RWPE1 (cell line): ENCODE data around the gene BTBD19.
A peak's percentile ranks its signal among the peaks of the same experiment; 100 is the strongest.

Experiments used
- CTCF ChIA-PET: fragments of 350-600 bp; sonication (Branson Sonifier 250); formaldehyde crosslinking; extraction: SDS; loops from one replicate; lab custom pipeline; 2021; lab: Yijun Ruan, JAX
- POLR2A ChIA-PET: fragments of 400-600 bp; formaldehyde crosslinking; extraction: SDS; loops from one replicate; lab custom pipeline; 2020; ENCODE audit warnings: antibody characterized with exemption; ENCODE audit not compliant: low non-redundant PET; lab: Yijun Ruan, JAX
- DNase-seq: peaks from one replicate; pipeline ENCODE4 v3.0.0; 2012; ENCODE audit warnings: low spot score
- H3K27ac ChIP-seq: fragments of 450-650 bp; 2 replicates; pipeline ENCODE4 v1.5.1; 2017
- CTCF ChIP-seq: fragments of 450-650 bp; conservative IDR thresholded peaks from 2 replicates; pipeline ENCODE4 v1.5.1; 2017; ENCODE audit warnings: low read depth, mild to moderate bottlenecking

The BTBD19 gene

GRCh38 chr1:44799770-44800584, 8.3 kb upstream of the BTBD19 start, which contains the start of gene PLK3:
Gene PLK3, plus strand, starts transcription at chr1:44800377. Its CDS starts 87 bp downstream, at chr1:44800464.
- peak within 1 kb of the TSS; percentile 99 for H3K27ac ChIP-seq
- ChIA-PET POLR2A (interaction anchor here (0.6 to 1.5 kb wide), 8 partner anchors 9 to 748 kb away, joined by 3 to 8 read pairs (median 4); partner anchors contain the start of gene RPS8), CTCF (interaction anchor here (0.7 to 0.9 kb wide), 3 partner anchors 16 to 418 kb away, joined by 3 to 7 read pairs (median 3); no protein-coding TSS in a partner anchor)
- TF ChIP-seq CTCF, result peak; percentile 96
- DNase-seq, result peak; percentile 93

GRCh38 chr1:44801491-44802305, 6.6 kb upstream of the BTBD19 start:
- ChIA-PET POLR2A (no interaction called here), CTCF (interaction anchor here (0.5 kb wide), 2 partner anchors 70 to 505 kb away, joined by 3 to 10 read pairs; no protein-coding TSS in a partner anchor)
- H3K27ac ChIP-seq, result peak overlapping the region; percentile 99
- TF ChIP-seq CTCF, result no peak
- no peak for DNase-seq

GRCh38 chr1:44802306-44803061, 5.8 kb upstream of the BTBD19 start:
- CTCF ChIA-PET, result no interaction called here
- H3K27ac ChIP-seq, result peak overlapping the region; percentile 99
- no peak for DNase-seq
- TF ChIP-seq CTCF, result no peak
- POLR2A ChIA-PET, result no interaction called here

GRCh38 chr1:44803062-44803311, 5.3 kb upstream of the BTBD19 start:
- H3K27ac ChIP-seq, result peak overlapping the region; percentile 99
- TF ChIP-seq CTCF, result no peak
- POLR2A ChIA-PET, result interaction anchor here (0.5 kb wide), 1 partner anchor 11 kb away, joined by 5 read pairs; no protein-coding TSS in a partner anchor
- DNase-seq, result no peak
- CTCF ChIA-PET, result no interaction called here

- POLR2A ChIA-PET, result interaction anchor here (0.5 kb wide), 1 partner anchor 11 kb away, joined by 5 read pairs; no protein-coding TSS in a partner anchor
- H3K27ac ChIP-seq, result peak overlapping the region; percentile 99
Measured at GRCh38 chr1:44803312-44804095, 4.8 kb upstream of the BTBD19 start.

More at GRCh38 chr1:44803312-44804095, 4.8 kb upstream of the BTBD19 start:
- CTCF ChIA-PET, result no interaction called here
- no peak for TF ChIP-seq CTCF
- DNase-seq, result no peak
